Keratinocyte (primary cell): ENCODE results near the gene NAA80. TPM values are rescaled to one million over a fixed set of nuclear protein-coding genes. Genes with fewer than 3 reads are reported as not detected.

Experiments used
- DNase-seq: peaks from one replicate; pipeline ENCODE4 v3.0.0-alpha.2; 2011; ENCODE audit warnings: low read depth, missing footprints, low spot score
- FAIRE-seq: peaks from 2 replicates; lab custom pipeline; 2011; peaks lifted over from hg19 to GRCh38; lab: Jason Lieb, UNC
- H2AFZ ChIP-seq: 2 replicates; pipeline ENCODE4 v1.6.0; 2012; ENCODE audit warnings: low read length, control low read depth, inconsistent platforms; ENCODE audit not compliant: control insufficient read depth
- H3K27ac ChIP-seq: 2 replicates; pipeline ENCODE4 v1.5.1; 2011; ENCODE audit warnings: low read length; ENCODE audit not compliant: control insufficient read depth, insufficient read depth
- H3K27me3 ChIP-seq: 3 replicates; pipeline ENCODE4 v1.6.0; 2011; ENCODE audit warnings: low read length; ENCODE audit not compliant: control insufficient read depth, insufficient read depth; ENCODE audit errors: extremely low read depth
- H3K36me3 ChIP-seq, 2 experiments: 2 replicates in 1 of 2; 3 replicates in 1 of 2; pipeline ENCODE4 v1.5.1; 2011; ENCODE audit warnings: low read length in 2 of 2, mild to moderate bottlenecking in 1 of 2; ENCODE audit not compliant: control insufficient read depth in 2 of 2, insufficient read depth in 2 of 2; ENCODE audit errors: extremely low read depth in 1 of 2
- H3K4me1 ChIP-seq: 3 replicates; pipeline ENCODE4 v1.5.1; 2011; ENCODE audit warnings: low read length; ENCODE audit not compliant: control insufficient read depth, insufficient read depth; ENCODE audit errors: extremely low read depth
- H3K4me2 ChIP-seq: 3 replicates; pipeline ENCODE4 v1.6.0; 2011; ENCODE audit warnings: low read depth, low read length; ENCODE audit not compliant: control insufficient read depth, insufficient read depth; ENCODE audit errors: extremely low read depth
- H3K4me3 ChIP-seq, 3 experiments: fragments of 200-600 bp in 1 of 3; sonication (generic) in 1 of 3; 2 replicates in 2 of 3; 3 replicates in 1 of 3; pipeline ENCODE4 v1.5.1; 2011 to 2016; ENCODE audit warnings: low read length in 3 of 3, mild to moderate bottlenecking in 3 of 3, control low read depth in 2 of 3, inconsistent platforms in 1 of 3, low read depth in 1 of 3, mixed read lengths in 1 of 3, mixed run types in 1 of 3, moderate library complexity in 1 of 3; ENCODE audit not compliant: control insufficient read depth in 2 of 3, insufficient read depth in 2 of 3; ENCODE audit errors: extremely low read depth in 1 of 3
- H3K79me2 ChIP-seq: 2 replicates; pipeline ENCODE4 v1.6.0; 2012; ENCODE audit warnings: low read length; ENCODE audit not compliant: control insufficient read depth, insufficient read depth
- H3K9ac ChIP-seq: 3 replicates; pipeline ENCODE4 v1.6.0; 2011; ENCODE audit warnings: low read length; ENCODE audit not compliant: control insufficient read depth, insufficient read depth; ENCODE audit errors: extremely low read depth
- H3K9me1 ChIP-seq: 3 replicates; pipeline ENCODE4 v1.6.0; 2011; ENCODE audit warnings: low read length; ENCODE audit not compliant: control insufficient read depth, insufficient read depth; ENCODE audit errors: extremely low read depth
- H3K9me3 ChIP-seq: 2 replicates; pipeline ENCODE4 v1.5.1; 2012; ENCODE audit warnings: low read depth, low read length; ENCODE audit not compliant: control insufficient read depth
- H4K20me1 ChIP-seq: 3 replicates; pipeline ENCODE4 v1.6.0; 2011; ENCODE audit warnings: low read length; ENCODE audit not compliant: control insufficient read depth, insufficient read depth; ENCODE audit errors: extremely low read depth
- CTCF ChIP-seq, 3 experiments: IDR thresholded peaks in 1 of 3; conservative IDR thresholded peaks in 1 of 3; optimal IDR thresholded peaks in 1 of 3; 2 replicates in 2 of 3; 3 replicates in 1 of 3; pipeline versions ENCODE3 to v1.5.1; 2011; ENCODE audit warnings: low read length in 3 of 3, mild to moderate bottlenecking in 3 of 3, moderate library complexity in 2 of 3, control low read depth in 1 of 3, inconsistent platforms in 1 of 3; ENCODE audit not compliant: insufficient read depth in 2 of 3; ENCODE audit errors: extremely low read depth in 1 of 3
- EZH2 ChIP-seq: IDR thresholded peaks from one replicate; pipeline ENCODE4 v1.6.1; 2012; ENCODE audit warnings: inconsistent platforms, mild to moderate bottlenecking, low read length, moderate library complexity
- dilution Hi-C: fragments of 300-500 bp; cut with MboI; formaldehyde crosslinking; loops from one replicate; pipeline ENCODE4 v1.7.0; 2020; ENCODE audit warnings: low sequenced_read_pairs; ENCODE audit not compliant: extremely low pct_ligation_motif_present
- polyA plus RNA-seq, 5 experiments: library from polyadenylated mRNA; depleted of rRNA in 3 of 5; stranded (reverse) in 3 of 5; stranded (forward) in 1 of 5; unstranded in 1 of 5; fragments of >200 nt; gene quantifications; 1 replicate in 1 of 5; 2 replicates in 3 of 5; 3 replicates in 1 of 5; pipeline versions ENCODE4 v1.2.1 to v1.2.3, GENCODE V29; 2011 to 2012; ENCODE audit warnings: missing spikeins in 2 of 5, low read depth in 1 of 5, low replicate concordance in 1 of 5

Gene NAA80
- polyA plus RNA-seq, 1 donor (not counting 4 experiments of a cell fraction or from before 2014, with no cell fraction given) = 6.1 TPM

GRCh38 chr3:50338965-50339364, 39.8 kb upstream of the NAA80 start:
- Histone ChIP-seq H3K27ac (no peak overlapping the region), H3K4me1 (peaks cover 49% of the 10 kb centered on the region), H3K9ac (peak overlapping the region; percentile 19), H3K9me3 (no peaks in the 10 kb centered on the region), H3K4me2 (peak overlapping the region; percentile 7), H2AFZ (no peak overlapping the region), H3K27me3 (no peaks in the 10 kb centered on the region), H3K4me3 (no peak overlapping the region), H3K79me2 (peaks cover 35% of the 10 kb centered on the region), H3K36me3 (peaks cover 6 to 8% of the 10 kb centered on the region in 2 experiments), H3K9me1 (no peaks in the 10 kb centered on the region), H4K20me1 (peaks cover 2% of the 10 kb centered on the region)
- dilution Hi-C loops = no loop called here
- TF ChIP-seq CTCF (optimal IDR thresholded peaks at IDR 0.05 in 1 of 3, IDR thresholded peaks at IDR 0.05 in 1 of 3, conservative IDR thresholded peaks at IDR 0.05 in 1 of 3; ENCODE audit: extremely low read depth in 1 of 3, insufficient read depth in 2 of 3, low read length in 3 of 3) = no peak
- TF ChIP-seq EZH2 = no peak
- DNase-seq (no peak), FAIRE-seq (no peak)

GRCh38 chr3:50337175-50337861, 38.1 kb upstream of the NAA80 start:
- TF ChIP-seq EZH2 (no peak), CTCF (optimal IDR thresholded peaks at IDR 0.05 in 1 of 3, IDR thresholded peaks at IDR 0.05 in 1 of 3, conservative IDR thresholded peaks at IDR 0.05 in 1 of 3; ENCODE audit: extremely low read depth in 1 of 3, insufficient read depth in 2 of 3, low read length in 3 of 3) (no peak)
- dilution Hi-C loops = no loop called here
- H3K4me1 ChIP-seq = peaks cover 51% of the 10 kb centered on the region

More at GRCh38 chr3:50337175-50337861, 38.1 kb upstream of the NAA80 start:
- Histone ChIP-seq H3K9me3 (no peaks in the 10 kb centered on the region), H3K27me3 (no peaks in the 10 kb centered on the region), H3K9ac (peak overlapping the region; percentile 76), H4K20me1 (peaks cover 7% of the 10 kb centered on the region), H3K79me2 (peaks cover 51% of the 10 kb centered on the region), H3K36me3 (peaks cover 6 to 15% of the 10 kb centered on the region in 2 experiments), H3K4me3 (peak overlapping the region; percentile 78 to 87 (median 79)), H3K4me2 (peak overlapping the region; percentile 89), H2AFZ (peak overlapping the region; percentile 88), H3K27ac (peak overlapping the region; percentile 62), H3K9me1 (no peaks in the 10 kb centered on the region)
- DNase-seq (peak; percentile 97), FAIRE-seq (peak; percentile 57)
